NCI-H460 (cell line): ENCODE results near the gene CHD9. TPM values are rescaled to one million over a fixed set of nuclear protein-coding genes. Genes with fewer than 3 reads are reported as not detected.
A peak's percentile ranks its signal among the peaks of the same experiment; 100 is the strongest.
"Not testable (repeated sequence)": the region's sequence is repeated elsewhere in the genome, so short reads cannot be mapped to it uniquely, and the experiment has no call there.

Experiments
- DNase-seq: peaks from one replicate; pipeline ENCODE4 v3.0.0-alpha.2; 2016; ENCODE audit warnings: low read depth; ENCODE audit errors: extremely low read depth
- total RNA-seq: library from RNA; depleted of rRNA; stranded (reverse); fragments of >200 nt; shearing (Covaris generic); gene quantifications from 2 replicates; pipeline ENCODE4 v1.2.3, GENCODE V29; 2014

Gene CHD9
- total RNA-seq, 1 experiment from 2014 or later, result 38.8 TPM

GRCh38 chr16:53235851-53236250, 181.1 kb downstream of the CHD9 start:
- DNase-seq, result no peak

GRCh38 chr16:53249331-53249730, 194.5 kb downstream of the CHD9 start:
- DNase-seq, result no peak

GRCh38 chr16:53257001-53257400, 202.2 kb downstream of the CHD9 start:
- DNase-seq, result no peak

- DNase-seq, result no peak
Measured at GRCh38 chr16:53258809-53259208, 204.0 kb downstream of the CHD9 start.

- no peak for DNase-seq
Measured at GRCh38 chr16:53261276-53261675, 206.5 kb downstream of the CHD9 start.

GRCh38 chr16:53262645-53263044, 207.9 kb downstream of the CHD9 start:
- DNase-seq, result no peak

GRCh38 chr16:53266156-53266555, 211.4 kb downstream of the CHD9 start:
- DNase-seq, result no peak

- not testable (repeated sequence) for DNase-seq
Measured at GRCh38 chr16:53278498-53278897, 223.7 kb downstream of the CHD9 start.

GRCh38 chr16:53281280-53281679, 226.5 kb downstream of the CHD9 start:
- no peak for DNase-seq

- DNase-seq, result no peak
Measured at GRCh38 chr16:53281859-53282258, 227.1 kb downstream of the CHD9 start.

GRCh38 chr16:53282328-53282727, 227.5 kb downstream of the CHD9 start:
- no peak for DNase-seq

- peak; percentile 45 for DNase-seq
Measured at GRCh38 chr16:53282975-53283946, 228.5 kb downstream of the CHD9 start.

GRCh38 chr16:53285236-53285635, 230.4 kb downstream of the CHD9 start:
- no peak for DNase-seq

GRCh38 chr16:53290520-53290919, 235.7 kb downstream of the CHD9 start:
- DNase-seq, result no peak

- no peak for DNase-seq
Measured at GRCh38 chr16:53291757-53292392, 237.1 kb downstream of the CHD9 start.

- DNase-seq, result no peak
Measured at GRCh38 chr16:53297477-53297876, 242.7 kb downstream of the CHD9 start.

GRCh38 chr16:53304334-53304733, 249.5 kb downstream of the CHD9 start:
- no peak for DNase-seq

GRCh38 chr16:53305743-53306142, 251.0 kb downstream of the CHD9 start:
- DNase-seq, result no peak

GRCh38 chr16:53309457-53309856, 254.7 kb downstream of the CHD9 start:
- no peak for DNase-seq

- no peak for DNase-seq
Measured at GRCh38 chr16:53320992-53321391, 266.2 kb downstream of the CHD9 start.

- no peak for DNase-seq
Measured at GRCh38 chr16:53323924-53324323, 269.1 kb downstream of the CHD9 start.

GRCh38 chr16:53330991-53331390, 276.2 kb downstream of the CHD9 start:
- DNase-seq, result not testable (repeated sequence)
